DMS153 treated with DMSO at 0.1 percent for 48 hours (cell line): Measurements from ENCODE around the gene SORCS2.

Source experiments
- DNase-seq: peaks from one replicate; lab custom pipeline; 2025; ENCODE audit not compliant: unreplicated experiment; lab: John Stamatoyannopoulos, UW

SORCS2 gene

GRCh38 chr4:7642741-7643458, 450.6 kb downstream of the SORCS2 start:
- DNase-seq, result no peak

DNA sequence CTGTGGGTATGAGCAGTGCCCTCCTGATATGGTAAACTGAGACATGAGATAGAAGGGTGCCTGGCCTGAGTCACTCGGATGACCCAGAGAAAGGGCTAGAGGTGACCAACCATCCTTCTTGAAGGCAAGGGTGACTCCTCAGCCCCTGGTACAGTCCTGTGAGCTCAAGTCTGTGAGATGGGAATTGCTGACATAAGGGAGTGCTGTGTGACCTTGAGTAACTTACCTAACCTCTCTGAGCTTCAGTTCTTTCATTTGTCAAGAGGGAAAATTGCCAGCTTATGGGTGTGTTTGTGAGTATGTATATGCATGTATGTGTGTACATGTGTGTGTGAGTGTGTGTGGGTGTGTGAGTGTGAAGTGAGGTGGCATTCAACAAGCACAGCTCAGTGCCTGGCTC, 452.8 kb downstream of the SORCS2 start:
- DNase-seq, result no peak

DNA sequence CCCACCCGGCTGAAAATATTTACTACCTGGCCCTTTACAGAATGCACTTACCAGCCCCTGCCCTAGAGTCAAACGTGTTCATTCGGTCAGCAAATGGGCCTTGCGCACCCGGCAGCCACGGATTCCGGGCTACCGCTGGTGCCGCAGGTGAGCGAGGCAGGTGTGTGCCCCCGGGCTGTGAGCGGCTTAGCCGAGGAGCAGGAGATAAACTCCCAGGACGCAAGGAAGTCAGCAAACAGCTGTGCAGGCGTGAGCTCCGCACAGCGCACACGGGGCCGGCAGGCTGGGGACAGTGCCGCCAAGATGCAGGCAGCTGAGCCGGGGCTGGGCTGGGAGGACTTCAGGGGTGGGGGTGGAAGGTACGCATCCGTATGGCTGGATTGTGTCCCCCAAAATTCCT, 453.6 kb downstream of the SORCS2 start:
- no peak for DNase-seq

GRCh38 chr4:7646384-7647061, 454.2 kb downstream of the SORCS2 start:
- no peak for DNase-seq

GRCh38 chr4:7647186-7647585, 454.8 kb downstream of the SORCS2 start:
- no peak for DNase-seq

GRCh38 chr4:7647600-7648543, 455.5 kb downstream of the SORCS2 start:
- DNase-seq, result no peak

DNA sequence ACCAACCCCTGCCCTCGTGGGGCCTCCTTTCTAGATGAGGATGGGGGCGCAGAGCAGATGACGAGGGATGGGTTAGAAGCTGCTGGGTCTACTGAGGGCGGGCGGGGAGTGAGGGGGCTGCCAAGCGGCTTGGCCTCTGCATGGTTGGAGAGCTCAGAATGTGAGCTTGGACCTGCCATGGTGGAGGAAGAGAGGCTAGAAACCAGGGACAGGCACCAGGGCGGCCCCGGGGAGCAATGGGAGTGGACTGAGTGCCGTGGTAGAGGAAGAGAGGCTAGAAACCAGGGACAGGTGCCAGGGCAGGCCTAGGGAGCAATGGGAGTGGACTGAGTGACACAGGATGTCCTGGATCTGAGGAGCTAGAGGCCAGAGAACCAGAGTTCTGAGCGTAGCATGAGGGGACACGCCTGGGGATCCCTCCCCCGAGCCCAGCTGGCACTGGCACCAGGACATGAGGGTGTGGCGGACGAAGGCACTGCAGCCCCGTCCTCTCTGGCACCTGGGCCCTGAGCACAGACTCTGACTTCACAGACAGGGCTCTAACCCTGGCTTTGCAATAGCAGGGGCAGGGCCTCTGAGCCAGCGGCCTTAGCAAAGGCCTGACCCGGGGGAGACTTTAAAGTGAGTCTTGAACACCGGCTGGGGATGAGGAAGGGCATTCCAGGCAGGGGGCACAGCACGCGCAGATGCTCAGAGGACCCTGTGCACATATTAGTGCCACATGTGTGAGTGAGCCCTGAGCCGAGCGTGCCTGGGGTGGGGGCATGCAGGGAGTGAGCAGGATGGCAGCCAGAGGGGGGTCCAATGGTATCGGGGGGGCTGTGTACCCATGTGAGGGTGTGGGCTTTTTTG, 456.4 kb downstream of the SORCS2 start:
- DNase-seq, result no peak

- DNase-seq, result no peak
Measured at GRCh38 chr4:7649411-7649740, 457.0 kb downstream of the SORCS2 start.

- no peak for DNase-seq
Measured at GRCh38 chr4:7649741-7650531, 457.6 kb downstream of the SORCS2 start.

GRCh38 chr4:7650606-7651385, 458.5 kb downstream of the SORCS2 start:
- no peak for DNase-seq

- no peak for DNase-seq
Measured at GRCh38 chr4:7651461-7651921, 459.2 kb downstream of the SORCS2 start.

DNA sequence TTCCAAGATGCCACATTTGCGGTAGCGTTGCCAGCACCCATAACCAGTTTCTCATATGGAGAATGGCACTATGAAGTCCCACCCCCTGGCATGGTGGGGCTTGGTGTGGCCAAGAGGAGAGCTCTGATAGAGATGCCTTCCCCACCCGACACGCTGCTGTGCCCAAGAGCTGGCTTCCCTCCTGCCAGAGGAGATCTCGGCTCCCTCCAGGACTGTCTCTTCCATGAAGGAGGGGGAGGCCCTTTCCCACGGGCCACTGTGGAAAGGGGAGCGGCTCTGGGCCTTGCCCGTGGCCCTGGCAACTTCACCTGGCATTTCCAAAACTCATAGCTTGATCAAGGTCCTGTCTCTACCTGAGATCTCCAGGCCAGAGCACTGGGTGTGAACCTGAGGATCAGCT, 459.7 kb downstream of the SORCS2 start:
- no peak for DNase-seq

DNA sequence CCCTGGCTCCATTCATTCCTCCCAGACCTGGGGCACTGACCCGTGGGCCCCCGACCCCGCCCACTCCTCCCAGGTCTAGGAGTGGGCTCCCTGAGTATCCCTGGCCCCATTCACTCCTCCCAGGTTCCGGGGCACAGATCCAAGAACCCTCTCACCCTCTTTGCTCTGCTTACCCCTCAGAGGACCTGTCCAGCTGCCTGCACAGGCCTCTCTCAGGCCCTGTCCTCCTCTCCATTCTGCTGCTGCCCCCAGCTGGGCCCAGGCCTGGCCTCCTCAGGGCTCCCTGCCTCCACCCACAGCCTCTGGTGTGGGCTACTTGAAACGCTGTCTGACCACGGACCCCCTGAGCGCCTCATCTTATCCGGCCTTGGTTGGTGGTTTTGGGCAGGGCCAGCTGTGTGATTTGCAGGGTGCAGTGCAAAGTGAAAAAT, 460.1 kb downstream of the SORCS2 start:
- DNase-seq, result no peak

- no peak for DNase-seq
Measured at GRCh38 chr4:7652906-7653305, 460.6 kb downstream of the SORCS2 start.

- no peak for DNase-seq
Measured at GRCh38 chr4:7653510-7654369, 461.4 kb downstream of the SORCS2 start.

- no peak for DNase-seq
Measured at GRCh38 chr4:7654550-7655445, 462.5 kb downstream of the SORCS2 start.
